Heart right ventricle (tissue), 16 donors: Measurements from ENCODE around the gene GTF2IRD1. TPM values are rescaled to one million over a fixed set of nuclear protein-coding genes. Genes with fewer than 3 reads are reported as not detected.
A peak's percentile ranks its signal among the peaks of the same experiment; 100 is the strongest.

Source experiments
- ATAC-seq, 8 donors: fragments of 200-7000 bp; cut with Tn5 transposase; one replicate each; pipeline ENCODE4 v1.9.1; 2020; ENCODE audit warnings: mild to moderate bottlenecking in 8 of 8, moderate library complexity in 8 of 8, moderate number of reproducible peaks in 1 of 8
- DNase-seq, 2 donors: peaks; one replicate each; pipeline ENCODE4 v3.0.0-alpha.2; 2020
- H3K27ac ChIP-seq, 10 donors: fragments of 200-600 bp; sonication (generic) in 2 of 10; one replicate each; pipeline versions ENCODE4 v1.5.0 to v1.8.0; 2020 to 2022; ENCODE audit warnings: mild to moderate bottlenecking in 3 of 10
- H3K27me3 ChIP-seq, 7 donors: fragments of 200-600 bp; one replicate each; pipeline ENCODE4 v1.8.0; 2021 to 2022; ENCODE audit warnings: mild to moderate bottlenecking in 2 of 7
- H3K36me3 ChIP-seq, 9 donors: fragments of 200-600 bp; sonication (generic) in 1 of 9; one replicate each; pipeline versions ENCODE4 v1.5.0 to v1.8.0; 2020 to 2022; ENCODE audit warnings: mild to moderate bottlenecking in 2 of 9
- H3K4me1 ChIP-seq, 9 donors: fragments of 200-600 bp; sonication (generic) in 1 of 9; one replicate each; pipeline versions ENCODE4 v1.5.0 to v1.8.0; 2020 to 2022; ENCODE audit warnings: mild to moderate bottlenecking in 4 of 9
- H3K4me3 ChIP-seq, 10 donors: fragments of 200-600 bp; sonication (generic) in 2 of 10; one replicate each; pipeline versions ENCODE4 v1.5.0 to v1.8.0; 2020 to 2022; ENCODE audit warnings: mild to moderate bottlenecking in 7 of 10, moderate library complexity in 2 of 10
- H3K9me3 ChIP-seq, 11 donors: fragments of 200-600 bp in 10 of 11; sonication (generic) in 2 of 11; one replicate each; pipeline versions ENCODE4 v1.5.0 to v1.8.0; 2013 to 2022; ENCODE audit warnings: mild to moderate bottlenecking in 2 of 11, control low read depth in 1 of 11, moderate library complexity in 1 of 11
- CTCF ChIP-seq, 9 donors: fragments of 200-600 bp; sonication (generic) in 2 of 9; IDR thresholded peaks; one replicate each; pipeline versions ENCODE4 v1.5.0 to v1.8.0; 2021 to 2022; ENCODE audit warnings: antibody characterized with exemption in 9 of 9, mild to moderate bottlenecking in 5 of 9, moderate library complexity in 1 of 9
- WGBS, 2 donors: extraction: QIAGEN DNeasy Blood & Tissue Kit; methylation state at CpG; one replicate each; pipeline ENCODE4 v1.1.7; 2013; ENCODE audit warnings: inconsistent platforms in 1 of 2; 5-methylcytosine and 5-hydroxymethylcytosine counted together
- intact Hi-C, 10 donors: fragments of 100-400 bp; cut with DNase I; formaldehyde crosslinking; loops; one replicate each; pipeline versions ENCODE4 v1.11.1 to v1.14.2; 2022
- polyA plus RNA-seq, 2 donors: library from polyadenylated mRNA; stranded (reverse); fragments of 200-250 nt; gene quantifications; one replicate each; pipeline ENCODE4 v1.2.3, GENCODE V29; 2013
- total RNA-seq, 10 donors: library from RNA; stranded (reverse); fragmentation: NEBNext Ultra II Directional in 3 of 10; extraction: Animal tissue kit (Norgen Biotek cat#: 25700) in 3 of 10; gene quantifications; one replicate each; pipeline versions ENCODE4 v1.2.1 to v1.2.4, GENCODE V29; 2021 to 2023
- donor health status: Arrhythmogenic right ventricular cardiomyopathy.
- donor health status: ischemic (EF 13 %, LVEDD 7.1; RV severe dilation, severe dysfunction).
- donor health status: healthy with polysubstance abuse.
- donor health status: DM: no; HTN: yes; CAD: no.
- donor health status: DM: no; HTN: no; CAD: no.
- donor health status: ischemic (EF 25% LVEDD 6.9; RV normal size, moderate dysfunction).
- donor health status: ischemic (EF 25% LVEDD 5.7; RV mildly dilated, moderate dysfunction).
- donor health status: healthy.
- donor health status: DM: yes; HTN: yes; CAD: no.
- donor health status: Ischemic cardiomyopathy.
- donor health status: ischemic (EF 35%, LVEDD 5.7; RV mildly dilated, moderate dysfunction).
- donor health status: nonischemic (EF 11% LVEDD 7.7; RV severe dilation, severe dysfunction).
- donor health status: DM: yes; HTN: yes; CAD: no.
- donor health status: PGD.
- donor health status: ischemic (EF 29% LVEDD 5.4; RV normal size, mild dysfunction).
- donor health status: nonischemic (EF 23%, LVEDD 6.1; RV moderate dilation, normal function).

The GTF2IRD1 gene
- total and polyA plus RNA-seq, 12 donors, result 11.7 to 36.6 (median 18.0) TPM

GRCh38 chr7:74503061-74503460, 49.4 kb downstream of the GTF2IRD1 start:
- Histone ChIP-seq H3K27me3 (no peaks in the 10 kb centered on the region), H3K36me3 (no peaks in the 10 kb centered on the region), H3K4me1 (peaks cover 0 to 29% (median 3%) of the 10 kb centered on the region in 9 donors), H3K9me3 (no peaks in the 10 kb centered on the region), H3K27ac (peak overlapping the region in 4 of 10 donors; percentile 67 to 82 (median 70)), H3K4me3 (no peak overlapping the region)
- intact Hi-C loops, result no loop called here
- ATAC-seq, result peak in 1 of 8 donors; percentile 19
- WGBS, 2 donors, result 86 to 89% methylated on average over 8 of the region's 8 CpGs
- DNase-seq, result no peak
- TF ChIP-seq CTCF (IDR thresholded peaks at IDR 0.05), result no peak

- Histone ChIP-seq H3K4me3 (no peak overlapping the region), H3K9me3 (no peaks in the 10 kb centered on the region), H3K36me3 (peaks cover 0 to 4% (median 0%) of the 10 kb centered on the region in 9 donors), H3K27ac (no peak overlapping the region), H3K27me3 (no peaks in the 10 kb centered on the region), H3K4me1 (peaks cover 0 to 24% (median 3%) of the 10 kb centered on the region in 9 donors)
- DNase-seq (no peak), ATAC-seq (no peak)
- WGBS, 2 donors, result 97 to 99% methylated on average over 8 of the region's 8 CpGs
- TF ChIP-seq CTCF (IDR thresholded peaks at IDR 0.05), result no peak
- intact Hi-C loops, result no loop called here
Measured at GRCh38 chr7:74503943-74504342, 50.2 kb downstream of the GTF2IRD1 start.

GRCh38 chr7:74505471-74506324, 52.0 kb downstream of the GTF2IRD1 start:
- H3K36me3 ChIP-seq, result peaks cover 0 to 6% (median 0%) of the 10 kb centered on the region in 9 donors
- no peak for ATAC-seq
- H3K27ac ChIP-seq, result no peak overlapping the region
- intact Hi-C loops, result no loop called here
- peaks cover 0 to 20% (median 3%) of the 10 kb centered on the region in 9 donors for H3K4me1 ChIP-seq
- no peak for DNase-seq
- no peaks in the 10 kb centered on the region for H3K9me3 ChIP-seq
- no peaks in the 10 kb centered on the region for H3K27me3 ChIP-seq
- TF ChIP-seq CTCF (IDR thresholded peaks at IDR 0.05), result no peak
- 73 to 75% methylated on average over 20 of the region's 20 CpGs for WGBS, 2 donors
- no peak overlapping the region for H3K4me3 ChIP-seq

GRCh38 chr7:74506325-74506724, 52.6 kb downstream of the GTF2IRD1 start:
- TF ChIP-seq CTCF (IDR thresholded peaks at IDR 0.05), result no peak
- intact Hi-C loops, result no loop called here
- DNase-seq, result no peak
- no peak for ATAC-seq
- Histone ChIP-seq H3K36me3 (peaks cover 0 to 12% (median 0%) of the 10 kb centered on the region in 9 donors), H3K27ac (no peak overlapping the region), H3K27me3 (no peaks in the 10 kb centered on the region), H3K4me1 (peaks cover 0 to 16% (median 3%) of the 10 kb centered on the region in 9 donors), H3K4me3 (no peak overlapping the region), H3K9me3 (no peaks in the 10 kb centered on the region)
- 91 to 94% methylated on average over 3 of the region's 3 CpGs for WGBS, 2 donors
